Measurements from ENCODE around the gene POLE3. TPM values are rescaled to one million over a fixed set of nuclear protein-coding genes. Genes with fewer than 3 reads are reported as not detected.
"Not testable (repeated sequence)": the region's sequence is repeated elsewhere in the genome, so short reads cannot be mapped to it uniquely, and the experiment has no call there.

The POLE3 gene
- total RNA-seq, 1 experiment from 2014 or later, result 157 TPM

DNA sequence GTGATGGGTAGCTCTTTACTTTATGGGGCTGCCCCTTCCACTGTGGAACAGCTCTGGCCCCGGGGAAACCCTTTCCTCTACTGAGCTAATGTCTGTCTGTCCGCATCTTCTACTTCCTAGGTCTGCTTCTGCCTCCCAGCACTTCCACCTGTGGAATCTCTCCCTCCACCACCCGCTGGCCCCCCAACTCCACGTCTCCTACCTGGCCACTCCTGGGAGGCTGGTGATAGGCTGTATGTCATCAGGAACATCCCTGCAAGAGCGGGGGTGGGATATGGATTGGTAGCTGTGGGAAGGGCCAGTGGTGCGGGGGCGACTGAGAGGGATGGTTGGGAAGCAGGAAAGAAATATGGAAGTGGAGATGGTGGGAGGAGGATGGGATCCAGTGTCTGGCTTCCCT lies 18.6 kb downstream of the POLE3 start:
- H3K4me1 ChIP-seq, result no peaks in the 10 kb centered on the region
- H3K36me3 ChIP-seq, result peaks cover 4% of the 10 kb centered on the region
- H3K9me3 ChIP-seq (replicated peaks), result no peaks in the 10 kb centered on the region
- no peak overlapping the region for H3K4me3 ChIP-seq
- DNase-seq, result no peak
- no peak overlapping the region for H3K27ac ChIP-seq
- no peaks in the 10 kb centered on the region for H3K27me3 ChIP-seq

DNA sequence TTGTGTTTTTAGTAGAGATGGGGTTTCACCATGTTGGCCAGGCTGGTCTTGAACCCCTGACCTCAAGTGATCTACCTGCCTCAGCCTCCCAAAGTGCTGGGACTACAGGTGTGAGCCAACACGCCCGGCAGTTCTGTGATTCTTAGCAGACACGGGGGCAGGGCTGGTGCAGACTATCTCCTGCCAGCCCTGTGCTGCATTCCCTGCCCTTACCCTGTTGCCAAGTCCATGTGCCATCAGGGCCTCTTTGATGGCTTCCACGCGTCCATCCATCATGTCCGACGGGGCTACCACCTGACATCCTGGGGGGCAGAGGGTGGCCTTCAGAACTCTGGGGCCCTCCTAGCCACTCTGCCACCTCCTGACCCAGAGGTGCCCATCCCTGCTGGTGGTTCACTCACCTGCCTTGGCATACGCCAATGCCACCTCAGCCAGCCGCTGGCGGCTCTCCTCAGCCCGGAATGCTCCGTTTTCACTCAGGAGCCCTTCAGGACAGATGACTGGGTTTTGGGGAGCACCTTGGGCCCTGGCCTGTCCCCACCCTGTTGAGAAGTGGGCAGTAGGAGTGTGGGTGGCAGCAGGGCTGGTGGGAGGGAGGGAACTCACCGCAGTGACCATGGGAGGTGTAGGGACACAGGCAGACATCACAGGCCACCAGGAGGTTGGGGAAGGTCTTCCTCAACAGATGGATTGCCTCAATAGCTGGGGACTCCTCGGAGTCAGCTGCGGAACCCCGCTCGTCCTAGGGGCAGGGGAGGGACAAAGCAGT lies 20.1 kb downstream of the POLE3 start:
- H3K27me3 ChIP-seq, result no peaks in the 10 kb centered on the region
- H3K27ac ChIP-seq, result no peak overlapping the region
- no peaks in the 10 kb centered on the region for H3K9me3 ChIP-seq (replicated peaks)
- peaks cover 4% of the 10 kb centered on the region for H3K36me3 ChIP-seq
- no peaks in the 10 kb centered on the region for H3K4me1 ChIP-seq
- no peak for DNase-seq
- no peak overlapping the region for H3K4me3 ChIP-seq

DNA sequence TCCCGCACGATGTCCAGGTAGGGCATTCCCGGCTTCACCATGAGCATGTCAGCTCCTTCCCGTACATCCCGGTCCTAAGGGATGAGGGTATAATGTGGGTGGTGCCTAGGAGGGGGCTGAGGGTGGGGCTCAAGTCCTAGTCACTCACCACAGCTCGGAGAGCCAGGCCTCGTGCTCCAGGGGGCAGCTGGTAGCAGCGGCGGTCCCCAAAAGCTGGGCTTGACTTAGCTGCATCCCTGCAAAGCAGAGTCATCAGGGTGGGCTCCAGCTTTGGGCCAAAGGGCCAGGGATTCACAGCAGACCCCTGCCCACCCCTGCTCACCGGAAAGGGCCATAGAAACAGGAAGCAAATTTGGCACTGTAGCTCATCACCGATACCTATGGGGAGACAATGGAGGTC lies 21.0 kb downstream of the POLE3 start:
- H3K36me3 ChIP-seq, result peaks cover 4% of the 10 kb centered on the region

DNA sequence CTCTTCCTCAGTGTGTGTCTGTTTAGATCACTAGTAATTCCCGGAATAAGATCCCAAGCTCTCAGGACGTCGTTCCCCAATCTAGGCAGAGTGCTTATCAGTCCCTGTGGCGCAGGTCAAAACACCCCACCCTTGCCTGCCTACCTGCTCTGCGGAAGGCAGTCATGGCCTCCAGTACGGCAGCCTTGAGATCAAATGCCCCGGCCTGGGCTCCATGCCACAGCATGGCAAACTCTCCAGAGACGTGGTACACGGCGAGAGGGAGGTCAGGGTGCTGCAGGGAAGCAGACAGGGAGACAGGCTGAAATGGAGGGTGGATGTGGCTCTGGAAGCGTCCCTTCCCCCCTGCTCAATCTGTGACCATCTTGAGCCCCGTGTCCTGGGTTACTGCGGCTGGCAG lies 21.6 kb downstream of the POLE3 start:
- Histone ChIP-seq H3K9me3 (replicated peaks) (no peaks in the 10 kb centered on the region), H3K27me3 (no peaks in the 10 kb centered on the region), H3K27ac (no peak overlapping the region), H3K4me3 (no peak overlapping the region), H3K36me3 (peaks cover 4% of the 10 kb centered on the region), H3K4me1 (no peaks in the 10 kb centered on the region)
- DNase-seq, result no peak

More for the DNA sequence above, 21.0 kb downstream of the POLE3 start:
- H3K9me3 ChIP-seq (replicated peaks), result no peaks in the 10 kb centered on the region
- H3K4me1 ChIP-seq, result no peaks in the 10 kb centered on the region
- H3K4me3 ChIP-seq, result no peak overlapping the region
- DNase-seq, result no peak
- no peak overlapping the region for H3K27ac ChIP-seq
- no peaks in the 10 kb centered on the region for H3K27me3 ChIP-seq

DNA sequence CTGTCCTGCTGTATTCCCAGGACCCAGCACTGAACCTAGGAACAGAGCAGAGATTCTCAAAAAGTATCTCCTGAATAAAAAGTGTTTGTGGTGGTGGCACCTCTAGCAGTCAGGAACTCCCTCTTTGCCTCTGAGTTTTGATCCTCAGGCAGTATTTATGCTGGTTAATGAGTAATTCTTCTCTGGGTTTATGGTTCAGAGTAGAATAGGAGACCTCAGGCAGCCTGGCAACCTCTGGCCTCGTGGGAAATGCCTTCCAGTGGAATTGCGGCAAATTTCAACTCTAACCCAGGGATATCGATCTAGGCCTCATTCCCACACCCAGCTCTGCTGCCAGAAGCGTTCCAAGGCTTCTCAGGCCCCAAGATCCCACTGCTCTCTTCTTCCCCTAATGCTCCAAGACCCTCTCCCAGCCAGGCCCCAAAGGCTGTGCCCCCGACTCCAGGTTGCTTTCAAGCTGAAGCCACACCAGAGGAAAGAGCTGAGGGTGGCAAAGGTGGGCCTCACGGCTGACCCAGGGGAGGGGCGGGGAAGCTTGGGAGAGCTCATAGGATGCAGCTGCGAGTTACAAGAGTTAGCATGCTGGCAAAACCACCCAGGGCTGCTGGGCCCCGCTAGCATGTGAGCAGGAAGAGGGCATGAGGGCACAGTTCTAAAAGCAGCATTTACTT lies 22.8 kb downstream of the POLE3 start:
- Histone ChIP-seq H3K36me3 (peaks cover 4% of the 10 kb centered on the region), H3K27me3 (no peaks in the 10 kb centered on the region), H3K27ac (no peak overlapping the region), H3K4me3 (no peak overlapping the region), H3K4me1 (no peaks in the 10 kb centered on the region), H3K9me3 (replicated peaks) (no peaks in the 10 kb centered on the region)
- DNase-seq, result no peak

DNA sequence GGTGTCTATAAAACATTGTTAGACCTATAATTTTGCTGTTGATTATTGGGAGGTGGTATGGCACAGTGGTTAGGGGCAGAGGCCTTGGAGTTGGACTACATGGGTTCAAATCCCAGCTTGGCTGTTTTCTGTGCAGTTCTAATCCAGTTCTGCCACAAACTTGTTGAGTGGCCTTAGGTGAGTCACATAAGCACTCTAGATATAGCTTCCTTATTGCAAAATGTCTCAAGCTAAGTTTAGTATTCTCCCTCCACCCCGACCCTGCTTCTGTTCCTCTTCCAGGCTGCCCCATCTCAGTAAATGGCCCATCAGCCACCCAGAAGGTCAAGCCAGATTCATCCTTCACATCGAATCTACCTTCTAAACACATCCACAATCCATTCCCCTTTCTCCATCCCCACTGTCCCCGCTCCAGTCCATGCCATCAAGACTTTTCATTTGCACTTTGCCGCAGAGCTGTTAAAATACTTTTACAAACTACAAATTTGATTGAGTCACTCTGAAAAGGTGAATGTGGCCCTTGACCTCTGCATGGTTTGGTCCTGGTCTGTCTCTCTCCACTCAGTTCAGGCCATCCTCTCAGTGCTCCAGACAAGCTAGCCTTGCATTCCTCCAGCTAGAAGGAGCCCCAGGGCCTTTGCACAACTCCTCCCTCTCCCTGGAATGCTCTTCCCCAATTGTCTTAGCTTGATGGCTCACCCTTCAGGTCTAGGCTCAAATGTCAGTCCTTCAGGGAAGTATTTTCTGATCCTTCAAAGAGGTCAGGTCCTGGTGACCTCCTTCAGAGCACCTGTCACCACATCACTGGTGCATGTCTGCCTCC lies 23.7 kb downstream of the POLE3 start:
- Histone ChIP-seq H3K4me3 (no peak overlapping the region), H3K27ac (no peak overlapping the region), H3K9me3 (replicated peaks) (no peaks in the 10 kb centered on the region), H3K36me3 (peaks cover 4% of the 10 kb centered on the region), H3K4me1 (no peaks in the 10 kb centered on the region), H3K27me3 (no peaks in the 10 kb centered on the region)
- DNase-seq, result no peak

DNA sequence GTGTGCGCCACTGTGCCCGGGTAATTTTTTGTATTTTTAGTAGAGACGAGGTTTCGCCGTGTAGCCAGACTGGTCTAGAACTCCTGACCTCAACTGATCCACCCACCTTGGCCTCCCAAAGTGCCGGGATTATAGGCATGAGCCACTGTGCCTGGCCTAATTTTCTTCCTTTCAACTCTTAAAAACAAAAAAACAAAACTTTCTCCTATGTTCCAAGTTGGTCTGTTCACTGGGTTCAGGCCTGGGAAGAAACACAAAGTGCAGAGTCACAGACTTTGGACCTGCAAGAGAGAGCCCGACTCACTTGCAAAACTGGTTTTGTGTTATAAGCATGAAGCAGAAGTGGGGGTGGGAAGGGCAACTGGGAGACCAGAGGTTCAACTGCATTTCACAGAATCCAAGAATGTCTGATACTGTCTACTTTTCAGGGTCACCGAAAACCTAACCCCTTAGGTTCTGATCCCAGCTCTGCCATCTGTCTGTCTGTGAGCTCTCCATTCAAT lies 28.5 kb downstream of the POLE3 start:
- H3K4me1 ChIP-seq, result no peaks in the 10 kb centered on the region; the same call in 1 of the 2 replicates
- no peak for DNase-seq
- H3K4me3 ChIP-seq, result no peak overlapping the region
- no peak overlapping the region for H3K27ac ChIP-seq
- H3K27me3 ChIP-seq, result no peaks in the 10 kb centered on the region; the same call in 1 of the 2 replicates
- no peaks in the 10 kb centered on the region for H3K9me3 ChIP-seq (replicated peaks)
- H3K36me3 ChIP-seq, result no peaks in the 10 kb centered on the region

DNA sequence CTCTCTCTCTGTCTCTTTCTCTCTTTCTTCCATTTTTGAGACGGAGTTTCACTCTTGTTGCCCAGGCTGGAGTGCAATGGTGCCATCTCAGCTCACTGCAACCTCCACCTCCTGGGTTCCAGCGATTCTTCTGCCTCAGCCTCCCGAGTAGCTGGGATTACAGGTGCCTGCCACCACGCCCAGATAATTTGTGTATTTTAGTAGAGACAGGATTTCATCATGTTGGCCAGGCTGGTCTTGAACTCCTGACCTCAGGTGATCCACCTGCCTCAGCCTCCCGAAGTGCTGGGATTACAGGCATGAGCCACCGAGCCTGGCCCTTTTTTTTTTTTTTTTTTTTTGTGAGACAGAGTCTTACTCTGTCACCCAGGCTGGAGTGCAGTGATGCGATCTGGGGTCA lies 29.0 kb downstream of the POLE3 start:
- not testable (repeated sequence) for H3K4me1 ChIP-seq; H3K27me3 ChIP-seq; H3K36me3 ChIP-seq; H3K9me3 ChIP-seq (replicated peaks); H3K27ac ChIP-seq; H3K4me3 ChIP-seq; DNase-seq

DNA sequence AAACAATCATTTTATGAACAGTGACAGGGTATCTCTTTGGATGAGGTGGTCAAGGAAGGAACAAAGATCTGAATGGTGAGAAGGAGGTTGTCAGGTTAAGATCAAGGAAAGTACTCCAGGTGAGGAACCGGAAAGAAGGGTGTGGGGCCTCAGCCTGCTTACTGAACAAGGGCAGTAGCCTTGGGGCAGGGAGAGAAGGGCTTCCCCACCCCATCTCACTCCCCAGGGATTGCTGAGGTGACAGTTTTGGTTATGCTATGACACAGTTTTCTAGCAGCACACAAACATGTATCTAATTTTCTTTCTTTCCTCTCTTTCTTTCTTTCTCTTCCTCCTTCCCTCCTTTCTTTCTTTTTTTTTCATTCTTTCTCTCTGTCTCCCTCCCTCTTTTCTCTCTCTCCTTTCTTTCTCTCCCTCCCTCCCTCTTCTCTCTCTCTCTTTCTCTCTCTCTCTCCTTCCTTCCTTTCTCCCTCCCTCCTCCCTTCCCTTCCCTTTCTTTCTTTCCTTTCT lies 29.6 kb downstream of the POLE3 start:
- H3K27me3 ChIP-seq, result no peaks in the 10 kb centered on the region; the same call in 1 of the 2 replicates
- no peak overlapping the region for H3K27ac ChIP-seq
- no peaks in the 10 kb centered on the region; the same call in 1 of the 2 replicates for H3K4me1 ChIP-seq
- DNase-seq, result no peak
- no peaks in the 10 kb centered on the region for H3K9me3 ChIP-seq (replicated peaks)
- H3K36me3 ChIP-seq, result no peaks in the 10 kb centered on the region
- H3K4me3 ChIP-seq, result no peak overlapping the region

DNA sequence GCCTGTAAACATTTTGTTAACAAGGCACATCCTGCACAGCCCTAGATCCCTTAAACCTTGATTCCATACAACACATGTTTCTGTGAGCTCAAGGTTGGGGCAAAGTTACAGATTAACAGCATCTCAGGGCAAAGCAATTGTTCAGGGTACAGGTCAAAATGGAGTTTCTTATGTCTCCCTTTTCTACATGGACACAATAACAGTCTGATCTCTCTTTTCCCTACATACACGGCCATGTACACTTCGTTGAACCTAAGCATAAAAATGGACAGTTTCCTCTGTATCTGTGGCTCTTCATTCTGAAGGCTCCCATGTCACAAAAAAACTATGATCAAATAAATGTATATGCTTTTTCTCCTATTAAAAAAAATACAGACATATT lies 30.7 kb downstream of the POLE3 start:
- not testable (repeated sequence) for H3K4me3 ChIP-seq; H3K4me1 ChIP-seq; DNase-seq; H3K27me3 ChIP-seq; H3K36me3 ChIP-seq; H3K9me3 ChIP-seq (replicated peaks); H3K27ac ChIP-seq

DNA sequence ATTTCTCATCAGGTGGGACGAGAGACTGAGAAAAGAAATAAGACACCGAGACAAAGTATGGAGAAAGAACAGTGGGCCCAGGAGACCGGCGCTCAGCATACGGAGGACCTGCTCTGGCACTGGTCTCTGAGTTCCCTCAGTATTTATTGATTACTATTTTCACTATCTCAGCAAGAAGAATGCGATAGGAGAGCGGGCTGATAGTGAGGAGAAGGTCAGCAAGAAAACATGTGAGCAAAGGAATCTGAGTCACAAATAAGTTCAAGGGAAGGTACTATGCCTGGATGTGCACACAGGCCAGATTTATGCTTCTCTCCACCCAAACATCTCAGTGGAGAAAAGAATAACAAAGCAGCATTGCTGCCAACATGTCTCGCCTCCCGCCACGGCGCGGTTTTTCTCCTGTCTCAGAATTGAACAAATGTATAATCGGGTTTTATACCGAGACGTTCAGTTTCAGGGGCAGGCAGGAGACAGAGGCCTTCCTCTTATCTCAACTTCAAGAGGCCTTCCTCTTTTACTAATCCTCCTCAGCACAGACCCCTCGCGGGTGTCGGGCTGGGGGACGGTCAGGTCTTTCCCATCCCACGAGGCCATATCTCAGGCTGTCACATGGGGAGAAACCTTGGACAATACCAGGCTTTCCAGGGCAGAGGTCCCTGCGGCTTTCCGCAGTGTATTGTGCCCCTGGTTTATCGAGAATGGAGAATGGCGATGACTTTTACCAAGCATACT lies 31.2 kb downstream of the POLE3 start:
- H3K4me1 ChIP-seq; H3K36me3 ChIP-seq; H3K27me3 ChIP-seq; H3K27ac ChIP-seq; DNase-seq; H3K4me3 ChIP-seq; H3K9me3 ChIP-seq (replicated peaks): not testable (repeated sequence)

DNA sequence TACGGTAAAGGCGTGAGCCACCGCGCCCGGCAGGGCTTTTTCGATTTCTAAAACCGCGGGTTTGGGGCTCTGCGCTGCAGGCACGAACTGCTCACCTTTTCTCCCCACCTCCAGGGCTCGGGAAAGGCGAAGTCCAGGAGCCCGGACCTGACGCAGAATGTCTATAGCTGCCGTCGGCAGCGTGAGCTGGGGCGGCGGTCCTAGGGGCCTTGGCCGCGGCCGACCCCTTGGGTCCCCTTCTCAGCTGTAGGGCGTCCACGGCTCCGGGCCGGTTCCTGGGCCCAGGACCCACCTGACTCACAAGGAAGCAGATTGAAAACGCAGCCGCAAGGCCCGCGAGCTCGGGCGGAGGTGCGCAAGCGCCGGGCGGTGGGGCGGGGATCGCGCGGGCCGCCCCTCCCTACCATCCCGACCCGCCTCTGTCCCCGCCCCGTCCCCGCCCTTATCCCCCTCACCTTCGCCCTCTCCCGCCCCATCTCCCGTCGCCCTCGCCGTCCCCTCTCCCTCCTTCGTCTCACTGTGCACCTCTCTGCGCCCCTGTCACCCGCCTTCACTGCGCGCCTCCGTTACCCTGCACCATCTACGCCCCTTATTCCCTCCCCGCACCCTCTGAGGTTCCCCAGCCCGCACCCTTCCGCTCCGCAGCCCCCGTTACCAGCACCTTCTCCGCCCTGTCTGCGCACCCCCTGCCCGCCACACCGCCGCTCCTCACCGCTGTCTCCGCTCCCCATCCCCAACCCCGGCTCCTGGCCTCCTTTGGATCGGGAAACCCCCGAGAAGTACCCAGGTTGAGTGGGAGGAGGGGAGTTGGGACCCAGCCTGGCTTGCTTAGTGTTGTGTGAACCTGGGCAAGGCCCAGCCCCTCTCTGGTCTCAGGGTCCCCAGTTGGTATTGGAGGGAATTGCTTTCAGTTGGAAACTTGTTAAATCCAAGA lies 33.6 kb downstream of the POLE3 start, which contains the start of gene HDHD3:
HDHD3 (minus strand) TSS at position 353 of the 934 bp plus-strand sequence. CDS start 2,632 bp downstream, outside the sequence.
- H3K4me1 ChIP-seq, result no peaks in the 10 kb centered on the region; the same call in 1 of the 2 replicates
- no peaks in the 10 kb centered on the region for H3K36me3 ChIP-seq
- peak within 1 kb of the TSS; percentile 80 for H3K4me3 ChIP-seq
- peak; percentile 60 to 69 for DNase-seq
- no peaks in the 10 kb centered on the region for H3K9me3 ChIP-seq (replicated peaks)
- H3K27ac ChIP-seq, result no peak within 1 kb of the TSS
- no peaks in the 10 kb centered on the region; the same call in 1 of the 2 replicates for H3K27me3 ChIP-seq
